NCI-H524 treated with DMSO at 0.1 percent for 48 hours (cell line): Measurements from ENCODE around the gene BTG1.
"Not testable (repeated sequence)": the region's sequence is repeated elsewhere in the genome, so short reads cannot be mapped to it uniquely, and the experiment has no call there.

Experiments used
- DNase-seq: peaks from one replicate; lab custom pipeline; 2025; lab: John Stamatoyannopoulos, UW

Gene BTG1

GRCh38 chr12:92147491-92147890, 1.8 kb upstream of the BTG1 start:
- no peak for DNase-seq

GRCh38 chr12:92146497-92147224, 1.0 kb upstream of the BTG1 start:
- DNase-seq, result no peak

- no peak for DNase-seq
Measured at GRCh38 chr12:92145481-92145730, 240 bp downstream of the BTG1 start.

- DNase-seq, result no peak
Measured at GRCh38 chr12:92144631-92145480, 790 bp downstream of the BTG1 start.

GRCh38 chr12:92143686-92144630, 1.7 kb downstream of the BTG1 start:
- DNase-seq, result peak; percentile 74

- no peak for DNase-seq
Measured at GRCh38 chr12:92143258-92143657, 2.4 kb downstream of the BTG1 start.

- no peak for DNase-seq
Measured at GRCh38 chr12:92142251-92142926, 3.3 kb downstream of the BTG1 start.

- no peak for DNase-seq
Measured at GRCh38 chr12:92141591-92142121, 4.0 kb downstream of the BTG1 start.

GRCh38 chr12:92140896-92141536, 4.6 kb downstream of the BTG1 start:
- DNase-seq, result no peak

GRCh38 chr12:92140156-92140555, 5.5 kb downstream of the BTG1 start:
- no peak for DNase-seq

GRCh38 chr12:92139634-92140150, 6.0 kb downstream of the BTG1 start:
- no peak for DNase-seq

GRCh38 chr12:92138626-92139025, 7.0 kb downstream of the BTG1 start:
- no peak for DNase-seq

- no peak for DNase-seq
Measured at GRCh38 chr12:92138144-92138543, 7.5 kb downstream of the BTG1 start.

GRCh38 chr12:92136965-92137721, 8.5 kb downstream of the BTG1 start:
- DNase-seq, result no peak

GRCh38 chr12:92136026-92136730, 9.5 kb downstream of the BTG1 start:
- DNase-seq, result peak; percentile 53

- not testable (repeated sequence) for DNase-seq
Measured at GRCh38 chr12:92135541-92135940, 10.1 kb downstream of the BTG1 start.

- no peak for DNase-seq
Measured at GRCh38 chr12:92134638-92135274, 10.9 kb downstream of the BTG1 start.

GRCh38 chr12:92133795-92134637, 11.6 kb downstream of the BTG1 start:
- DNase-seq, result no peak
